Endothelial cell of umbilical vein (primary cell): ENCODE results near the gene FAM193A. TPM values are rescaled to one million over a fixed set of nuclear protein-coding genes. Genes with fewer than 3 reads are reported as not detected.

Experiments used
- BruUV-seq: library from RNA; stranded (reverse); fragments of 400-500 nt; replicated peaks from 2 replicates; lab custom pipeline; 2021; lab: Mats Ljungman, UMichigan
- CTCF ChIA-PET: fragments of 300-600, 350-600 bp; sonication (Branson Sonifier 250); formaldehyde crosslinking; loops from one replicate; lab custom pipeline; 2021; ENCODE audit warnings: antibody characterized with exemption, inconsistent platforms; lab: Charles Lee
- POLR2A ChIA-PET: fragments of 300-600, 350-600 bp; sonication (Branson Sonifier 250); formaldehyde crosslinking; loops from one replicate; lab custom pipeline; 2021; ENCODE audit warnings: antibody characterized with exemption, inconsistent platforms; lab: Charles Lee
- DNase-seq: peaks from one replicate; pipeline ENCODE4 v3.0.0-alpha.2; 2011; ENCODE audit warnings: low read depth, low spot score
- FAIRE-seq: peaks from 2 replicates; lab custom pipeline; 2011; peaks lifted over from hg19 to GRCh38; lab: Jason Lieb, UNC
- H2AFZ ChIP-seq: 2 replicates; pipeline ENCODE4 v1.6.0; 2012; ENCODE audit warnings: low read depth, low read length, control low read depth, inconsistent platforms
- H3K27ac ChIP-seq: 2 replicates; pipeline ENCODE4 v1.5.1; 2011; ENCODE audit warnings: low read depth, mild to moderate bottlenecking, control low read depth, low read length, moderate library complexity; ENCODE audit not compliant: insufficient read depth
- H3K27me3 ChIP-seq, 2 experiments: 2 replicates each; pipeline versions ENCODE4 v1.6.0 to v1.6.1; 2011; ENCODE audit warnings: low read length in 2 of 2, mixed read lengths in 1 of 2; ENCODE audit not compliant: control insufficient read depth in 2 of 2, insufficient read depth in 2 of 2
- H3K36me3 ChIP-seq, 2 experiments: 2 replicates in 1 of 2; 3 replicates in 1 of 2; pipeline ENCODE4 v1.5.1; 2011; ENCODE audit warnings: low read length in 2 of 2, mild to moderate bottlenecking in 1 of 2, moderate library complexity in 1 of 2; ENCODE audit not compliant: control insufficient read depth in 2 of 2, insufficient read depth in 2 of 2; ENCODE audit errors: extremely low read depth in 1 of 2
- H3K4me1 ChIP-seq: 3 replicates; pipeline ENCODE4 v1.5.1; 2011; ENCODE audit warnings: mild to moderate bottlenecking, low read length; ENCODE audit not compliant: control insufficient read depth, insufficient read depth; ENCODE audit errors: extremely low read depth
- H3K4me2 ChIP-seq: 2 replicates; pipeline ENCODE4 v1.6.1; 2011; ENCODE audit warnings: low read length, control low read depth, mixed read lengths; ENCODE audit not compliant: insufficient read depth
- H3K4me3 ChIP-seq, 3 experiments: fragments of 200-600 bp in 1 of 3; sonication (generic), shearing (Covaris generic) in 1 of 3; replicated peaks in 1 of 3; 2 replicates each; pipeline ENCODE4 v1.5.1; 2011 to 2016; ENCODE audit warnings: control low read depth in 3 of 3, low read length in 3 of 3, mild to moderate bottlenecking in 2 of 3, inconsistent platforms in 1 of 3, low read depth in 1 of 3, moderate library complexity in 1 of 3; ENCODE audit not compliant: insufficient read depth in 1 of 3
- H3K79me2 ChIP-seq: 2 replicates; pipeline ENCODE4 v1.6.0; 2012; ENCODE audit warnings: low read length, inconsistent platforms; ENCODE audit not compliant: control insufficient read depth, insufficient read depth
- H3K9ac ChIP-seq: replicated peaks from 2 replicates; pipeline ENCODE3; 2011; ENCODE audit warnings: low read length, control low read depth; ENCODE audit not compliant: insufficient read depth; ENCODE audit errors: extremely low read depth
- H3K9me1 ChIP-seq: replicated peaks from 3 replicates; pipeline ENCODE4 v1.6.0; 2011; ENCODE audit warnings: mild to moderate bottlenecking, low read length; ENCODE audit not compliant: control insufficient read depth, insufficient read depth; ENCODE audit errors: extremely low read depth
- H3K9me3 ChIP-seq: replicated peaks from 2 replicates; pipeline ENCODE4 v1.5.1; 2012; ENCODE audit warnings: low read length, inconsistent platforms; ENCODE audit not compliant: control insufficient read depth, insufficient read depth
- H4K20me1 ChIP-seq: replicated peaks from 2 replicates; pipeline ENCODE3; 2011; ENCODE audit warnings: mild to moderate bottlenecking, low read length; ENCODE audit not compliant: control insufficient read depth, insufficient read depth; ENCODE audit errors: extremely low read depth
- CTCF ChIP-seq, 2 donors: IDR thresholded peaks; 1 replicate in 1 of 2; 2 replicates in 1 of 2; pipeline ENCODE4 v1.5.1; 2011; ENCODE audit warnings: low read length in 2 of 2, mild to moderate bottlenecking in 2 of 2, moderate library complexity in 2 of 2, control low read depth in 1 of 2, inconsistent platforms in 1 of 2, low read depth in 1 of 2; ENCODE audit not compliant: insufficient read depth in 1 of 2; ENCODE audit errors: extremely low read depth in 1 of 2
- GATA2 ChIP-seq: IDR thresholded peaks from 2 replicates; pipeline ENCODE4 v1.7.0; 2011; ENCODE audit warnings: low read depth, mild to moderate bottlenecking, moderate library complexity, mixed read lengths, low read length; ENCODE audit not compliant: insufficient read length, insufficient read depth
- JUN ChIP-seq: IDR thresholded peaks from 2 replicates; pipeline ENCODE4 v1.6.1; 2011; ENCODE audit warnings: borderline replicate concordance, low read depth; ENCODE audit not compliant: insufficient read length, insufficient read depth
- MYC ChIP-seq: IDR thresholded peaks from one replicate; pipeline ENCODE4 v1.6.1; 2011; ENCODE audit warnings: mild to moderate bottlenecking, low read depth, low read length
- POLR2A ChIP-seq: IDR thresholded peaks from 2 replicates; pipeline ENCODE4 v1.6.1; 2012; ENCODE audit warnings: low read depth, mild to moderate bottlenecking, control low read depth, low read length
- POLR2AphosphoS5 ChIP-seq: IDR thresholded peaks from 2 replicates; pipeline ENCODE4 v1.6.1; 2012; ENCODE audit warnings: low read depth, mild to moderate bottlenecking, control low read depth, low read length, moderate library complexity; ENCODE audit not compliant: insufficient read depth
- dilution Hi-C: fragments of 300-500 bp; cut with MboI; formaldehyde crosslinking; loops from one replicate; pipeline ENCODE4 v1.15.0; 2019; ENCODE audit warnings: low sequenced_read_pairs; ENCODE audit not compliant: extremely low pct_ligation_motif_present
- intact Hi-C: fragments of 100-400 bp; cut with micrococcal nuclease; formaldehyde crosslinking; loops from one replicate; pipeline ENCODE4 v1.10.0; 2022
- polyA plus RNA-seq, 4 experiments: library from polyadenylated mRNA; depleted of rRNA in 3 of 4; stranded (reverse) in 3 of 4; unstranded in 1 of 4; fragments of >200 nt; gene quantifications; 2 replicates each; pipeline versions ENCODE4 v1.2.1 to v1.2.3, GENCODE V29; 2011 to 2012; ENCODE audit warnings: missing spikeins in 1 of 4
- total RNA-seq: library from RNA; stranded (reverse); gene quantifications from 2 replicates; pipeline ENCODE4 v1.2.3, GENCODE V29; 2021

Gene FAM193A
- total and polyA plus RNA-seq, 2 donors (not counting 3 experiments of a cell fraction or from before 2014, with no cell fraction given), result 12.3 to 32.1 TPM

DNA sequence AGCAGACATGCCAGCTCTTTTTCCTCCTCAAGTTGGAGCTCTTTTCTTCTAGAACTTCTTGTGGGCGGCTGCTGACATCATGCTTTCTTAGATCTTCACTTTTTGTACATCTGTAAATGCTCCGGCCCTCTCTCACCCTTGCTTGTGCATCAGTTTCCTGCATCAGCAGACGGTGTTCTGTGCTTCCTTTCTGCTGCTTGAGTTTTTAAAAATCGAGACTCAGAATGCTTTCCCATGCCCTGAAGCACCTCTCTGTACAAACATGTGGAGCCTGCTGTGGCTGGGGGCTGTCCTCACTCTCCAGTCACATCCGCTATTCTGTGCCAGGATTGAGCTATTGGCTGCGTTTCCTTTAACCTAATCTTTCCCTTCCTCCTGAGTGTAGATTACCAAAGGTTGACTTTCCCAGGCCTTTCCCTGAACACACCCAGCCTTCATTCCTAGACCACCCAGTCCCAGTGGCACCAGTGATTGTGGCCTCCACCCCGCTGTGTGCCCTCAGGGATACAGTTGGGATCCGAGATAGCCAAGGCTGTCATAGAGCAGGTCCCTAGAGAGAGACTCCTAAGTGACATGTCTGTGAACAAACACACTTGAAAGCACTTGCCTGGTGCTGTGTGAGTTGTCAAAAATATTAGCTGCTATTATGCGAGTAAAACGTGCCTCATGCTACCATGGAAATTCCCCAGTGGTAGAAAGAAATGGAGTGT is 177.8 kb downstream of the FAM193A start:
- dilution Hi-C loops (no loop called here), intact Hi-C loops (loop anchor here (10.0 kb wide), 1 partner anchor 179 kb away; the partner anchor contains the start of gene FAM193A)
- no peak for TF ChIP-seq GATA2
- TF ChIP-seq MYC, result peak; percentile 68
- TF ChIP-seq JUN, result peak; percentile 10
- Histone ChIP-seq H3K36me3 (peaks cover 3 to 4% of the 10 kb centered on the region in 2 experiments), H3K4me2 (peak overlapping the region; percentile 57), H3K79me2 (peaks cover 7% of the 10 kb centered on the region), H3K9ac (peak overlapping the region; percentile 55), H3K4me1 (peaks cover 23% of the 10 kb centered on the region), H3K4me3 (no peak overlapping the region), H3K27me3 (no peaks in the 10 kb centered on the region), H3K27ac (peak overlapping the region; percentile 94), H4K20me1 (no peaks in the 10 kb centered on the region), H3K9me1 (no peaks in the 10 kb centered on the region), H3K9me3 (no peaks in the 10 kb centered on the region), H2AFZ (no peak overlapping the region)
- ChIA-PET POLR2A (interaction anchor here (0.5 to 0.6 kb wide), 2 partner anchors 126 to 299 kb away, joined by 3 to 10 read pairs; no protein-coding TSS in a partner anchor), CTCF (interaction anchor here (0.7 to 1.3 kb wide), 11 partner anchors 13 to 494 kb away, joined by 3 to 5 read pairs (median 3); partner anchors contain the start of gene TNIP2)
- FAIRE-seq, result peak; percentile 95
- peak; percentile 99 for DNase-seq
- TSS peak; percentile 40 for BruUV-seq

DNA sequence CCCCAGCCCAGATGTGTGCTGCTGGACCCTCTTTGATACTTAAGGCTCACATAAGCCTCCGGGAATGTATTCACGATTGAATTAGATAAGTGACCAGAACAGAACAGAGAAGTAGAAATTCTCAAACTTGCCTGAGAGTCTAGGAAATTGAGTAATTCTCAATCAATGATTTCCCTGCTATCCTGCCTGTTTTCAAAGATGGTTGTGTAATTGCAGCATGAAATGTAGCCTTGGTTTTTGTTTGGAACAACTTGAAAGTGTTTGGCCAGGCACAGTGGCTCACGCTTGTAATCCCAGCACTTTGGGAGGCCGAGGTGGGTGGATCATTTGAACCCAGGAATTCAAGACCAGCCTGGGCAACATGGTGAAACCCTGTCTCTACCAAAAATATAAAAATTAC is 178.5 kb downstream of the FAM193A start:
- no peaks in the 10 kb centered on the region for H3K9me1 ChIP-seq
- CTCF ChIA-PET, result no interaction called here
- dilution Hi-C loops, result no loop called here
- H3K4me2 ChIP-seq, result no peak overlapping the region
- no peak overlapping the region for H2AFZ ChIP-seq
- peak overlapping the region; percentile 94 for H3K27ac ChIP-seq
- peaks cover 23% of the 10 kb centered on the region for H3K4me1 ChIP-seq
- intact Hi-C loops, result loop anchor here (10.0 kb wide), 1 partner anchor 180 kb away; the partner anchor contains the start of gene FAM193A
- DNase-seq (no peak), FAIRE-seq (peak; percentile 64)
- H3K36me3 ChIP-seq, result peaks cover 3 to 4% of the 10 kb centered on the region in 2 experiments
- no peaks in the 10 kb centered on the region for H3K9me3 ChIP-seq
- H3K27me3 ChIP-seq, result no peaks in the 10 kb centered on the region
- BruUV-seq, result no TSS peak
- H3K9ac ChIP-seq, result no peak overlapping the region
- H4K20me1 ChIP-seq, result no peaks in the 10 kb centered on the region
- POLR2A ChIA-PET, result no interaction called here
- peaks cover 7% of the 10 kb centered on the region for H3K79me2 ChIP-seq
- no peak for TF ChIP-seq CTCF (IDR thresholded peaks at IDR 0.05; ENCODE audit: extremely low read depth in 1 of 2, insufficient read depth in 1 of 2, low read depth in 1 of 2, low read length in 2 of 2)
- TF ChIP-seq POLR2A, result no peak
- no peak for TF ChIP-seq POLR2AphosphoS5
- no peak overlapping the region for H3K4me3 ChIP-seq
